NCI-H1694 (cell line): ENCODE measurements around the gene GRPEL1.

Experiments
- DNase-seq: peaks from one replicate; lab custom pipeline; 2025; lab: John Stamatoyannopoulos, UW

The GRPEL1 gene

DNA sequence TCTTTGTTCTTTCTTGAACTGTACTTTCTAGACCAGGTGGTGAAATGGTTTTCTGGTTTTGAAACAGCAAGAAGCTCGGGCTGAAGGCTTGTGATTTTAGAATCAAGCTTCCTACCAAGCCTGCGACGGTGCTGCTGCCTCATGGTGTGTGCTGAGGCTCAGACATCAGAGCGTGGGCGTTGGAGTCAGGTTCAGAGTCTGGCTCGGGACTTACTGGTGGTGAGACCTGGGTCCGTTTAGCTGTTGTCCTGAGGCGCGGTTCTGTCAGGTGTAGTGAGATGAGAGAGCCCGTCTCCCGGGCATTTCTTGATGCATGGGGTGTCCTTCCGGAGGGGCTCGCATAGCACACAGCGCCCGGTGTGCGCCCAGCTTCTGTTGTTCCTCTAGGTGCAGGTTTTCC is 44.4 kb downstream of the GRPEL1 start:
- no peak for DNase-seq

DNA sequence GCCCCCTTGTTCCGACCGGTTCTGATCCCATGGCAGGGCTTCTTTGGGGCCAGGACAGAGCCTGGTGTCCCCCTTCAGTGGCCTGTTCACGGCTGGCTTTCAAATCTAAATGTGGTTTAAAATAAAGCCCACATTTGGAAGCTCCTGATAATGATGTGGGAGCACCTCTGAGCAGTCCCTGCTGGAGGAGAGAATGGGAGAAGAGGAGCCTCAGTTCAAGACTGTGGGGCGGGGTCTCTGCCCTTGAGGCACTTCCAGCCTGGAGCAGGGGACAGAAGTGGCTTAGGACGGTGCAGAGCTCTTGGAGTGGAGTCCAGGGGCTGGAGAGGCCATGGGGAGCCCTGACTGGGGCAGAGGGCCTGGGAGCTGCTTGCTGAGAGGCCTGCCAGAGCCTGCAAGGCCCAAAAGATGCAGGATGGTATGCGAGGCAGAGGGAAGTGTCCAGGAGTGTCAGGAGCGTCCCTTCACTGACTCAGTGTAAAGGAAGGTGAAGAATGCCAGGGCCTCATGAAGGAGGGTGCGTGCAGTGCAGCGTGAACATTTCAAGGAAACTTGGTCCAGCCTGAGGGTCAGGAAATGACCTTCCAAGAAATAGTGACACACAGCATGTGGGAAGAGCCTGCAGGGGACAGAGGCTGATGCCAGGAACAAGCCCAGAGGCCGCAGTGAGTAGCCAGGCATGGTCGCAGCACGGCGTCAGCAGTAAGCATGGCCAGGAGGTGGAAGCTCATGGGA is 45.8 kb downstream of the GRPEL1 start:
- DNase-seq = no peak

DNA sequence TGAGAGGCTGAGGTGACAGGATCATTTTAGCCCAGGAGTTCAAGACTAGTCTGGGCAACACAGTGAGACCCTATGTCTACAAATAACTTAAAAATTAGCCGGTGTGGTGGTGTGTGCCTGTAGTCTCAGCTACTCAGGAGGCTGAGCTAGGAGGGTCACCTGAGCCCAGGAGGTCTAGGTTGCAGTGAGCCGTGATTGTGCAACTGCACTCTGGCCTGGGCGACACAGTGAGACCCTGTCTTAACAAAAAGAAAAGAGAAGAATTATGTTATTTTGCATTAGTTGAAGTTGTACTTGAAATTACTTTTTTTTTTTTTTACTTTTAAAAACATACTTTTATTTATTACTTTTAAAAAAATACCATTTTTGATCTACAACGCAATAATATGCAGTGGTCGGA is 46.5 kb downstream of the GRPEL1 start:
- DNase-seq = no peak

- DNase-seq = no peak
Observed at GRCh38 chr4:7020856-7021255, 47.0 kb downstream of the GRPEL1 start.

GRCh38 chr4:7020290-7020689 is 47.6 kb downstream of the GRPEL1 start:
- DNase-seq = no peak

- DNase-seq = no peak
Observed at GRCh38 chr4:7019367-7019766, 48.5 kb downstream of the GRPEL1 start.

GRCh38 chr4:7018281-7018680 is 49.6 kb downstream of the GRPEL1 start:
- DNase-seq = no peak

- no peak for DNase-seq
Observed at GRCh38 chr4:7017446-7018048, 50.3 kb downstream of the GRPEL1 start.

- DNase-seq = no peak
Observed at GRCh38 chr4:7016512-7016911, 51.4 kb downstream of the GRPEL1 start.

- DNase-seq = no peak
Observed at GRCh38 chr4:7016086-7016485, 51.8 kb downstream of the GRPEL1 start.

GRCh38 chr4:7015383-7016035 is 52.4 kb downstream of the GRPEL1 start:
- DNase-seq = no peak

DNA sequence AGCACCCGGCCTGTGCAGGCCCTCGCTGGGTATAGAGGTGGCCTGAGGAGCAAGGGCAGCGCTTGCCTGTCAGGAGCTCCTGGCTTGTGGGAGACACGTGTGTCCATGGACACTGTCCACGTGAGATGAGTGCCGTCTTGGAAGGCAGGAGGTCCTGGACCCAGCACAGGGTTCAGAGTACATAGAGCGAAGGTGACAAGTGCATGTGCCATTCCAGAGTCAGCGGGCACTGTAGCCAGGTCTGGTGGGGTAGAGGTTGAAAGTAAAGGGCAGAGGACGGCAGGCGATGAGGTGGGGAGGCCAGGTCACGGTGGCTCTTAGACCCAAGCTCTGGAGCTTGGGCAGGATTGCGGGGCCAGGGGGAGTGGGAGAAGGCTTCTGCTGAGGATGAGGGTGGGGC is 53.0 kb downstream of the GRPEL1 start:
- DNase-seq = no peak

DNA sequence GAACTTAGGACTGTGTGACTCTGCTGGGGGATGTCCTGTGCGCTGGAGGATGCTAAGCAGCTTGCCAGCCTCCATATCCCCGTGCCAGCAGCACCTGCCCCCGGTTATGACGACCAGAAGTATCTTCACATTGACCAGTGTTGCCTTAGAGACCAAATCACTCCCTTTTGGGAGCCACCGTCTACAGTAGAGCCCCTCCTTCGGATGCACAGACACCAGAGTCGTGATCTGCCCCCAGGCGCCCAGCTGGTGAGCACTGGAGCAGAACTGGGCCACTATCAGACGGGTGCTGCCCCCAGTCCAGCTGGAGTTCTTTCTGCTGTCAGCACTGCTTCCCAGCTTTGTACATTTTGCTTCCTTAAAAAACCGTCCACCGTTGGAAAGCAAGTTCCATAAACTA is 54.7 kb downstream of the GRPEL1 start:
- DNase-seq = no peak

- no peak for DNase-seq
Observed at GRCh38 chr4:7009564-7009963, 58.3 kb downstream of the GRPEL1 start.
